Stimulated activated CD4-positive, alpha-beta T cell treated with anti-CD3 and anti-CD28 coated beads, Interleukin-1b, Interleukin-23, amount 100 ng/mL, for 24 hours (primary cell): ENCODE measurements around the gene SLC25A29.
"Not testable (repeated sequence)": the region's sequence is repeated elsewhere in the genome, so short reads cannot be mapped to it uniquely, and the experiment has no call there.

ENCODE experiments used
- DNase-seq, 4 experiments: peaks; one replicate each; pipeline ENCODE4 v3.0.0-alpha.2; 2020; ENCODE audit warnings: low read depth in 4 of 4, low spot score in 1 of 4

The SLC25A29 gene

DNA sequence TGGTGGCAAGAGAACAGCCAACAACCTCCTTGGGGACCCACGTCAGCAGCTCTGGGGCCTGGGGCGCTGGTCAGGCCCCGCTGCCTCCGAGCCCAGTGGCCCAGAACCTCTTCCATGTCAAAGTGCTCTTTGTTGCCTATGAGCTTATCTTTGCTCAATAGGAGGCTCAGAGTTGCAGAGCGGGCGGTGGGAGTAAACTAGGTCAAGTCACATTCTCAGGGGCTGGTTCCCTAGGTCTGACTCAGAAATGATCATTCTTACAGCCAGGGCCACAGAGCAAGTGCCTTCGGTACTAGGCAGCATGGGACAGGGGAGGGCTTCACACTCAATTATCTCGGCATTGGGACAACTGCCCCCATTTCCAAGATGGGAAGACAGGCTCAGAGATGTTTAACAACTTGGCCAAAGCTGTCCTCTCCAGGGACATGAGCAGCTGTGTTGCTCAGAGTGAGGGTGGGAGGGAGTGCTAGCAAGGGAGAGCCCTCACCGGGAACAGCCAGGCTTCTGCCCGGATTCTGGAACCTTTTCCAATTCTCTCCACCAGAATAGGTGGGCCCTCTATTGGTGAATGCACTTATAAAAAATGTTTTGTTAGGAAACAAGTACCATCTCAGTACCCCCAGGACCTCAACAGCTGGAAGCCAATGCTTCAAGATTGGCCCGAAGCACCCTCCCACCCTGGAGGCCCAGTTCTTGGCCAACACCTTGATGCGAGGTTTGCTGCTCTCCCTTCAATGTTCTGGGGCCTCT is 11.9 kb downstream of the SLC25A29 start:
- no peak for DNase-seq

DNA sequence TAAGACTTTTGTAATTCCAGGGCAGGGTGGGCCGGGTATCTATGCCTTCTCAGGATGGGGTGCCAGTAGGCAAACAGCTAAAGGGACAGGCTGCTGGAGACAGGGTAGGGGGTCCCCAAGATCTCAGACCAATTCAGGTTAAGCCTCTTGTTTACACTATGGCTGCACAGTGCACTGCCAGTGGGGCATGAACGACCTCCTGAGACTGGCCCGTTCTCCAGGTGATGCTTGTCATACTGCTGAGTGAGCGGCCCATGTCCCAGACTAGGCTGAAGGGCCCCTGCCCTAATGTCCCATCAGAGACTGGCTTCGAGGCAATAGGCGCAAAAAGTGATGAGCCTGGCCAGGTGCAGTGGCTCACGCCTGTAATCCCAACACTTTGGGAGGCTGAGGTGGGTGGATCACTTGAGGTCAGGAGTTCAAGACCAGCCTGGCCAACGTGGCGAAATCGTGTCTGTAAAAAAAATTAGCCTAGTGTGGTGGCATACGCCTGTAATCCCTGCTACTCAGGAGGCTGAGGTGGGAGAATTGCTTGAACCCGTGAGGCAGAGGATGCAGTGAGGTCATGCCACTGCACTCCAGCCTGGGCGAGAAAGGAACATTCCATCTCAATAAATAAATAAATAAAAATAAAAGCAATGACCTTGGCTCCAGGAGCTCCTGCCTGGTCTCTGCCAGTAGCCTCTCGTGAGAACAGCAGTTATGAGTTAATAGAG is 12.6 kb downstream of the SLC25A29 start:
- DNase-seq = no peak

DNA sequence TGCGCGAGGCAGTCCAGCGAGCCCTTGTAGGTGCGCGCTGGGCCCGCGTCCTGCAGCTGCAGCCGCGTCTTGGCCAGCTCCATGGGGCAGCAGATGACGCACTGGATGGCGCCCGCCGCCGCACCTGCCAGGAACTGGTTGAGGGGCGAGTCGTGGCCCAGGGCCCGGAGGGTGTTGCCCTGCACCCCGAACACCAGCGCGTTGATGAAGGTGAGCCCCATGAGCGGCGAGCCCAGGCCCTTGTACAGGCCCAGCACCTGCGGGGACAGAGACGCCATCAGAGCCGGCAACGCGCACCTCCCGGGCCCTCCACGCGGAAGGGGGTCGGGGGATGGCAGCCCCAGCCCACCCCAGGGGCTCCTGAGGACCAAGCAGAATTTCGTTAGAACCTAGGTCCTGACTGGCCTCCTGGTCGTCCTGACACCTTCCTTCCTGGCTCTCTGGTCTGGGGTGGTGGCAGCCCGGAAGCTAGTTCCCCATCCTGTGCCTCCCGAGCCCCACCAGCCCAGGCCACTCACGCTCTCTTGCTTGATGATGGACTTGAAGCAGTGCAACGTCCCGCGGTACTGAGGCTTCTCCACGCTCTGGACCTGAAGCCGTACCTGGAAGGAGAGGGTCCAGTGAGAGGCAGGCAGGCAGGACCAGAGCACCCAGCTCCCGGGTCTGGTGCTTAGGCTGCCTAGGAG is 13.3 kb downstream of the SLC25A29 start:
- no peak for DNase-seq

DNA sequence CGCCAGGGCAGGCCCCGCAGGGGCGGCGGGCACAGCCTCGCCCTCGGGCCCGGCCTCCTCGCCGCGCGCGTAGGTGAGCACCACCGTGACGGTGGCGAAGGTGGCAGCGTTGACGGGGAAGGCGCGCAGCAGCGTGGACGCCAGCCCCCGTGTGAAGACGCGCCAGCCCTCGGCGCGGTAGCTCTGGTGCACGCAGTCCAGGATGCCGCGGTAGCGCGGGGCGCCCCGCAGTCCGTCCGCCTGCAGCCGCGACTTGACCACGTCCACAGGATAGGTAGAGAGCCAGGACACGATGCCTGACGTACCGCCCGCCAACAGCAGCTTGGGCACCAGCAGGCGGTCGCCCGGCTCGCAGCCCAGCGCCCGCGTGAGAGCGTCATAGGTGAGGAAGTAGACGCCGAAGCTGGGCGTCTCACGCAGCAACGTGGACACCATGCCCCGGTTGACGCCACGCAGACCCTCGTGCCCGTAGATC is 13.9 kb downstream of the SLC25A29 start:
- no peak for DNase-seq

DNA sequence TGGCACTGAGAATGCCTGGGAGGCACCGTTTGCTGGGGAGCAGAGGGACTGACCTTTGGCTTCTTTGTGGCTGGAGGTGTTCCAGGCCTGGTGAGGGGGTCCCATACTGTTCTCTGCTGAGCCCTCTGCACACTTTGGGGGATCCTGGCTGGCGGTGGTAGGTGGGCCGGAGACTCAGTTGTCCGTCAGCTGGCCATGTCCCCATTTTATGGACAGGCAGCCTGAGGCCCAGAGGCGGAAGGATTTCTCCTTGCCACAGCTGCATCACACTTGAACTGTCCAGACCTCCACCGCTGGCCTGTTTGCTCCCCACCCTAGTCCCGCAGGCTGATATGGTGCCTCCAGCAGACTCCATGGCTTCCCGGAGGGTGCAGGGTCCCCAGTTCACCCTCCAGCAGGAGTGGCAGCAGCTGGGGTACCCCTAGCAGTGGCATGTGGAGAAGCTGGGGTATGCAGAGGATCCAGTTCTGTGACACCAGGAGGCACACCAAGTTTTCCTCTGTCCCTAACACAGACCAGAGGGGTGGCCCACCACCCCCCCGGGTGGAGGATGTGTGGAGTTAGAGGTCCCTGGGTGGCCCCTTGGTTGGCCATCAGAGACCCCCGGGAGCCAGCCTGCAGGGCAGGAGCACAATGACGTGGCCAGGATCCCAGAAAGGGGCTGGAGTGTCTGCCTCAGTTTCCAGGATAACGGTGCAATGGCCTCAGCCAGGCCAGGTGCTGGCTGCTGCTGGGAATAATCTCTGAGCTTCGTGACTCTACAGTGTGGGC is 14.8 kb downstream of the SLC25A29 start:
- DNase-seq = no peak

DNA sequence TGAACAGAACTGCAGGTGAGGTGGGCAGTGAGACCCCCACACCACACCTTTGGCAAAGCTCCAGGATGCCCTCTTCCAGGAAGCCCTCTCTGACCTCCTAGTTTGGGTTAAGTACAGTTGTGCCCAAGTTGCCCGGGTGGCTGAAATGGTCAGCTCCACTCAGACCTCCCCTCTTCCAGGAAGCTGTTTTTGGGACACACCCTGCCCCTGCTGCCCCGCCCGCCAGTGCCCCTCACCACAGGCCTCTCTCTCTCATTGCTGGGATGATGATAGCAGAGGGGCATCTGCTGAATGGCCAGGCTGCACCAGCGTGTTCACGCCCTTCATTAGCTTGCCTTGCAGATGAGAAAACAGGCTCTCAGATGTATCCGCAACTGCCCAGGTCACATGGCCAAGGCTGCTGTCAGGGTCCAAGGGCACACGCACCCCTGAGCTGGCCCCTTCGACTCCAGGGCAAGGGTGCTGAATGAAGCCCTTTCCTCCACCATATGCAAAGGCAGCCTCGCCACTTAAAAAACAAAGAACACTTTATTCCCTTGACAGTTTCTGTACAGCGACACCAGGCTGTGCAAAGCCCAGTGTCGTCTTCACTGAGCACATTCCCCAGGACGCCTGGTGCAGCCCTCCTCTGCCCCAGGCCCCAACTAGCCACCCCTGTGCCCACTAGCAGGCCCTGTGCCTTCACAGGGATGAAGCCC is 15.5 kb downstream of the SLC25A29 start:
- no peak for DNase-seq

DNA sequence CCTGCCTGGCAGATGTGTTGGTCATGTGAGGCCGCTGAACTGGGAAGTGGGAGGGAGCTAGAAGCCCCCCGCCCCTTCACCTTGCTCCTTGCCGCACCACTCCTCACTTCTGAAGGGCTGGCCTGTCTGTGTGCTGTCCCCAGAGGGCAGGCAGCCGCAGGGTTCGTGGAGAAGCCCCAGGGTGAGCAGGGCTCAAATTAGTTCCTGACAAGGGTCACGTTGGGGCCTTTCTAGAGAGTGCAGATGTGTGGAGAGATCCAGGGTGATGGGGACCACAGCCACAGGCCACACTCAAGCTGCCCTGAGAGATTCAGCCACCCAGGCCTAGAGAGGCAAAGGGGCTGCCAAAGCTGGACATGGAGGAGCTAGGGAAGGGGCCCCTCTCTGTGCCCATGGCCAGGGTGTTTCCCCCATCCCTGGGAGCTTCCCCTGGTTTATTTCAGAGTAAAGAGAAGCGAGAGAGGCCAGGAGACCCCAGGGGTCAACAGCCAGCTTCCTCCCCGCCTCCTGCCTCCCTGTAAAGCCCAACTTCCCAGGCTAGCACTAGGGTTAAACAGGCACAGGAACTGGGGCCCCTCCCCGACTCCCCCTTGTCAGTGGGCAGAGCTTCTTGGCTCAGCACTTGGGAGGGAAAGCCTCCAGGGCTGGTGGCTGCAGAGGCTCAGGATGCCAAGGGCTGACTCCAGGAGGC is 16.2 kb downstream of the SLC25A29 start:
- no peak for DNase-seq

DNA sequence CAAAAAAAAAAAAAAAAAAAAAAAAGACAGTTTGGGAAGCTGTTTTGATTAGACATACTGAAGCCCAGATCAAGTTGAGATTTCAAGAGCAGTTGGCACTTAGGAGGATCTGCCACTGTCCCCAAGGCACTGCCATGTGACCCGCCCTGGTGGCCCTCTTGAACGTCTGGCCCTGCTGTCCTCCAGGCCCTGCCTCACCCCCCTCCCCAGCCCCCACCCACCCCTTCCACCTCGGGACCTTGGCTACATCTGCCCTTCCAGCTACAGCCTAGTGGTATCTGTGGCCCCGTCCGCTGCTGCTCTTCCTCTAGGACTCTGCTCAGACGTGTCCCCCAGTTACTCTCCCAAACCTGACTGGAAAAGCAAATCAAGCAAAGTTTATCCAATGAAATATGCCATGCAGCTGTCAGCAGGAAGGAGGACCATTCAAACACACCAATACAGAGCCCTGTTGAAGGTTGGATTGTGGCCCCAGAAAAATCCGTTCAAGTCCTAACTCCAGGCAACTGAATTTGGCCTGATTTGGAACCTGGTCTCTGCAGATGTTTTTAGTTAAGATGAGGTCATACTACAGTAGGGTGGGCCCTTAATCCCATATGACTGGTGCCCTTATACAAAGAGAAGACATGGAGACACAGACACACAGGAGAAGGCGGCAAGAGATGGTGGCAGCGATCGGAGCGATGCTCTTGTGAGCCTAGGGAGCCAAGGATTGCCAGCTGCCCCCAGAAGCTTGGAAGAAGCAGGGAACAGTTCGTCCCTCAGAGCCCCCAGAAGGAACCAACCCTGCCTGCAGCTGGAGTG is 17.7 kb downstream of the SLC25A29 start:
- DNase-seq = no peak

DNA sequence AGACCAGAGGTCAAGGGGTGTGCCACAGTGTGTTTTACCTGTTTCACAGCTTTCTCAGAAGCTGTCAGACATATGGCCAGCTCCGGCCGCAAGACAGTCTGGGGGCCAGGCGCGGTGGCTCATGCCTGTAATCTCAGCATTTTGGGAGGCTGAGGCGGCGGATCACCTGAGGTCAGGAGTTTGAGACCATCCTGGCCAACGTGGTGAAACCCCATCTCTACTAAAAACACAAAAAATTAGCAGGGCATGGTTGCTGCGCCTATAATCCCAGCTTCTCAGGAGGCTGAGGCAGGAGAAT is 18.3 kb downstream of the SLC25A29 start:
- DNase-seq = not testable (repeated sequence)

DNA sequence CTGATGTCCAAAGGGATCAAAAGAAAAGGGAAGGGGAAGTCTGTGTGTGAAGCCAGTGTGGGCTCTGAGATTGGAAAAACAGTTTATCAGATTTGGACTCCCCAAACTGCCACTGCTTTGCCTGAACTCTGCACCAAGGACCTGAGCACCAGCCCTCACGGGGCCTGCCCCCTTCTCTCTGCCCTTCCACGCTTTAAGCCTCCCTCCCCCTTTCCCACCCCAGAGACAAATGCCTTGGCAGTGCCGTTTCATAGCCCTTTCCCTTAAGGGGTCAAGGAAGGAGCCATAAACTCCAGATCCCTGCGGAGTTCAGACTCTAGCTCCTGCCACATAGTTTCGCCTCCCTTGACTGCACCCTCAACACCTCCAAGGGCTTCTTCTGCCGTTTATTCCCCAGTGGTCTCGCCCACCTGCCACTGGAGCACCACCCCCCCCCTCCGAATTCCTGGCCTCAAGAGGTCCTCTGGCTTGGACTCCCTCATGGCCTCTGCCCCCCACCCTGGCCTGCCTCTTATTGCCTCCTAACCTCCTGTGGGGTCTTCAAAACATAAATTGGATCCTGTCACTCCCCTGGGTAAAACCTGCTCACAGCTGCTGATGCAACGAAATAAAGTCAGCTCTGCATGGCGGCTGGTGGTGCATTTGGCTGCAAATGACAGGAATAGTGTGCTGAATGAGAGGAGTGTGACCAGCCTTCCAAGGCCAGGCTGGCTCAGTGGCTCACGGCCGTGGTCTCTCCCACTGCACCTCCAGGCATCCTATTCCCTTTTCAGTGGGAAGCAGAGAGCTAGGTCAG is 18.8 kb downstream of the SLC25A29 start:
- DNase-seq = no peak

DNA sequence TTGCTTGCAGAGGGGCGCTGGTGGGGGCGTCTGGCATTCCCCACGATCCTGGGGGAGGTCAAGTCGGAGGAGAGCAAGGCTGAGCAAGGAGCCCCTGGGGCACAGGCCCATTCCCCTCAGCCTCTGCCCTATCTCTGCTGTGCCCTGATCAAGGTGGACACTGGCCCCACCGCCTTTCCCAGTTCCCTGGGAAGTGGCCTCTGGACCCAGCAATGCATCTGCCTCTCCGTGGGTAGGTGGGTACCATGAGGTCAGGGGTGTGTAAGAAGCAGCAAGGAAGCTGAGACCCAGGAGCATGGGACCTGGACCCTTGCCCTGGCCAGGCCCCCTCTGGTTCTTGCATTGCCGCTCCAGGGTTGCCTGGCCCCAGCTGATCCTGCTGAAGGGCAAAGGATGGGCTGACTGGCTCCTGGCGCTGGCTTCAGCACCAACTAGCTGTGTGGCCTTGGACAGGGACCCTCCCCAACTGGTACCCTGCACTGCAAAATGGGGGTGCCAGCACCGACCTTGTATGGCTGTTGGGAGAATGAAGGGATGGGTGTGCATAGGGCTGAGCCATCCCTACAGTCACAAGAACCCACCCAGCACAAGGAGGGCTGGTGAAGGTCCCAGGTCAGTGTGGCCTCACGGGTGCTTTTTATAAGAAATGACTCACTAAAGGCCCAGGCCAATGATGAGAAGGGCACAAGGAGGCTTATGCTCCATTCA is 19.6 kb downstream of the SLC25A29 start:
- DNase-seq = no peak

DNA sequence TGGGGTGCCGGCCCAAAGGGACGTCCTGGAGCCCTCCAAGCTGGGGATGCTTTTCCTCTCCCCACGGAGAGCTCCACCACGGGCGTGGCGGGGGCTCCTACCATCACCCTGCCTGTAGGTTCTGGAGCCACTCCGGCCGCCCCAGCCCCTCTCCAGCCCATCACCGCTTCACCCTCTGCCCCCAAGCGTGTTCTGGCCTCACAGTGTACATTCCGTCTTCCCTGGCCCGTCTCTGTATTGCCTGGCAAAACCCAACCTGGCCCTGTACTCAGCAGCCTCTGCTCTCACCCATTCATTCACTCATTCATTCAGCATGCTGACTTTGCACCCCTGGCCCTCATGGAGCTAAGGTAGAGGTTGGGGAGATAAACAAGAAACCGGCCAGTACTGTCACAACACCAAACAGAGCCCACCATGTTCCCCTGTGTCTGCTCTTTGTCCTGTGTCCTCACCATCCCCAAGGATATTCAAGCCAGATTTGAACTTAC is 20.3 kb downstream of the SLC25A29 start:
- DNase-seq = no peak

DNA sequence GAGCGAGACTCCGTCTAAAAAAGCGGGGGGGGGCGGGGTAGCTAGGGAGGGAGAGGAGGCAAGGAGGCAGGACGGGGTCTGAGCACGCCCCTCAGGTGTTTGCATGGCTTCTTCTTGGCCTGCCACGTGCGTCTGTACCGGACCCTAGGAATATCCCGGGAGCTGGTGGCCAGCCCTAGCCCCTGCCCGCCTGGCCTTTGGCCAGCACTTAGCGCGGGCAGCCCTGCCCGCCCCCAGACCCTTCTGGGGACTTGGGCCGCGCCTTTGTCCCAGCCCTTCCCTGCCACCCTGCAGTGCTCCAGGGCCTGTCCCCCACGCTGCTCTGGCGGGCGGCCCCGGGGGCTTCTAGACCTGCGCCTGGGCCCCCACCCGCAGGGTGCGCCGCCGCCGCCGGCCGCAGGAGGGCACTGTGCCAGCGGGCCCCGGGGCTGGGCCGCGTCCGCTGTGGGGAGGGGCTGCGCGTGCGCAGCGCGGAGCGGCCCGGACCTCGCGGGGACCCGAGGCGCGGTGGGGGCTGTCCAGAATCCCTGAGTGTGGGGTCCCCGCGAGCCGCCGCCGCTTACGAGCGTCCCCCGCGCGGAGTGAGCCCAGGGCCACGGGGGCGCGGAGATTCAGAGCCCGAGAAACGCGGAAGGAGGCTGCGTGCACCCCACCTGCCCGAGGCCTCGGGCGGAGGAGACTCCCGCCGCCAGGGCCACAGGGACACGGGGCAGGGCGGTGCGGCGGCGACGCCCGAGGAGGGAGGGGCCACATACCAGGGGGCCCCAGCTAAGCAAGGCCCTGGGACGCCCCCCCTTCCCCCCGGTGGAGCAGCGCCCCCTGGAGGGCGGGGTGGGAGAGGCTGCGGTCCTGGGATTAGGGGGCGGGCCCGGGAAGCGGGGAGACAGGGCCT is 21.0 kb downstream of the SLC25A29 start:
- peak; percentile 44 to 69 (median 66) for DNase-seq

DNA sequence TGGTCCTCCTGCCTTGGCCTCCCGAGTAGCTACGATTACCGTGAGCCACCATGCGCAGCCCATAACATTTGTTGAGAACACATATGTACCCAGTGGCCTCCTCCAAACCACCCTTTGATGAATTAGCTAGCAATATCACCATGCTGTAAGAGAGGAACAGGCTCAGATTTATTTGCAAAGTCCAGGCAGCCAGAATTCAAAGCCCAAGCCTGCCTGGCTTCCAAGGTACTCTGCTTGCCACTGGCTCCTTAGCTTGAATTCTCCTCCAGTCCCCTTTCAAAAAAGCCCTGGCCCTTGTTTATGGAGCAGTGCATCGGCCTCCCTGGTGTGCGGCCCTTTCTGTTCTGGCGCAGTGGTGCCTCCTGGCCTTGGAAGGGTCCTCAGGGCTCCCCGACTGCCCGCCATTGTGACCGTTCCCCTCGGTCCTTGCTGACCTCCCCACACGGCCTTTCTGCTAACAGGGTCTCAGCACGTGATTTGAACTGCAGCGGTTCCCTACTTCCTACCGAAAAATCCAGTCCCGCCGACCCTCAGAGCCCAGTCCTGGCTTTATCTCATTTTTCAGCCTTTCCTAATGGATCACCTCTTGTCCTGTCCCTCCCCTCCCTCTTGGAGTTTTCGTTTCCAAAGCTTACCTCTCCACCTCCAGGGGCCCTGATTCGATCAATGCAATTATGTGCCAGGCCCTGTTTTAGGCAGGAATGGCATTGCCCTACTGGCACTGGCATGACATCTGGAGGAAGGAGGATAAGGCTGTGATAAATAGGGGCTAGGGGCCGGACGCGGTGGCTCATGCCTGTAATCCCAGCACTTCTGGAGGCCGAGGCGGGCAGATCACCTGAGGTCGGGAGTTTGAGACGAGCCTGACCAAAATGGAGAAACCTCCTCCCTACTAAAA is 22.0 kb downstream of the SLC25A29 start:
- DNase-seq = no peak

DNA sequence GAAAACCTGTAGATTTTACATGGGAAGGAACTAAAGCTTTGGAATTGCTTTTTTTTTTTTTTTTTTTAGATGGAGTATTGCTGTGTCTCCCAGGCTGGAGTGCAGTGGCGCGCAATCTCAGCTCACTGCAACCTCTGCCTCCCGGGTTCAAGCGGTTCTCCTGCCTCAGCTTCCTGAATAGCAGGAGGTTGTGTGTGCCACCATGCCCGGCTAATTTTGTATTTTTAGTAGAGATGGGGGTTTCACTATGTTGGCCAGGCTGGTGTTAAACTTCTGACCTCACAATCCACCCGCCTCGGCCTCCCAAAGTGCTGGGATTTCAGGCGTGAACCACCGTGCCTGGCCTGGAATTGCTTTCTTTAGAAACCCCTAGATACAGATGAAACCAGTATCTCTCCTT is 22.8 kb downstream of the SLC25A29 start:
- DNase-seq = not testable (repeated sequence)
